ENCODE measurements around the gene IHH.
A peak's percentile ranks its signal among the peaks of the same experiment; 100 is the strongest.

IHH gene

DNA sequence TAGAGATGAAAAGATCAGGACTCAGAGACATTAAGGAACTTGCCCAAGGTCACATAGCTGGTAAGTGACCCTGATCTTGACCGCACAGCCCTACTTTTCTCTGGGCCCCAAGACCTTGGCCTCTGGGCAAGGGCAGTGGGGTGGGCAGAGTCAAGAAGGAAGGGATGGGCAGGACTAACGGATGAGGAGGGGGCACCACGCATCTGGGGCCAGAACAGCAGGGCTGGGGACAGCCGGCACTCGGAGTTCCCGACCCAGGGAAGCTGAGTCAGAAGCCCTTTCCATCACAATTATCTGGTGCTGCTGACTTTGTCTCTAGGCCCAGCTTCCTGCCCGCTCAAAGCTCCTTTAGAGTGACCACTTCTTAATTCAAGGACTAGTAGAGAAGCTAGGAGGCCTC lies 33.8 kb downstream of the IHH start:
- in situ Hi-C loops (cut with HindIII; ENCODE audit: low pct_ligation_motif_present, low pct_unique_long_range_greater_than_20kb, low sequenced_read_pairs) = no loop called here
- DNase-seq = no peak

DNA sequence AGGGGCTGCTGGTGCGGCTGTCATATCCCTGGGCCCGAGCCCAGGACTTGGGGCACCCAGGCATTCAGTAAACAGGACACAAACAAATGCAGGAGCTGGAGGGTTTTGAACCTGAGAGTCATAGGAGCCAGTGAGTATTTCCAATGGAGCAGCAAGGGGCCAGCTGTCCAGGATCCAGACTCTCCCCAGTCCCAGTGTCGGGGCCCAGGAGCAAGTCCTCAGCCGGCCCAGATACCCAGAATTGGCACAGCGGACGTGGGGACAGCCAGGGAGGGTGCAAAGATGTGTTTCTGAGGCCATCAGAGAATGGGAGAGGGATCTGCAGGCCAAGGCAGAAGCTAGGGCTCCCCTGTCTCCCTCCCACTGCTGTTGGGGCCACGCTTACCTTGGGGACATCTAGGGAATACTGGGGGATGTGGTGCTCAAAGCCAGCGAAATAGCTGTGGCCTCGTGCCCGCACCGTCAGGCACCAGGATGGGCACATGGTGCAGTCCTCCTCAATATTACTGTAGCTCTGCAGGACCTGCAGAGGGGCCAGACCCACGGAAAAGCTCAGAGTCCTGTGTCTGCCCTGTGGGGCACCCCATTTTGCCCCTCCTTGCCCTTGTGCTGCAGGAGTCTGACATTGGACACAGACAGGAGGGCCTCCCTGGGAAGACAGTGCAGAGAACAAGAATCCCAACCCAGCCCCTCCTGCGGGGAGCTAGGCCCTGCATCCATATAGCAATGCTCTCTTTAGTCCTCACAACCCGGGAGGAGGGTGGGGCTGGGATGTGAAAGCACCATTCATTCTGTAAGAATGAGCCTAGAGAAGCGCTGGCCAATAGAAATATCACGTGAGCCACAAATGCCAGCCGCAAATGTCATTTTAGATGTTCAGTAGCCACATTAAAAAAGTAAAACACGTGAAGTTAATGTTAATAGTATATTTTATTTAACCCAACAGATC lies 34.8 kb downstream of the IHH start:
- in situ Hi-C loops (cut with HindIII; ENCODE audit: low pct_ligation_motif_present, low pct_unique_long_range_greater_than_20kb, low sequenced_read_pairs) = no loop called here
- DNase-seq = no peak

DNA sequence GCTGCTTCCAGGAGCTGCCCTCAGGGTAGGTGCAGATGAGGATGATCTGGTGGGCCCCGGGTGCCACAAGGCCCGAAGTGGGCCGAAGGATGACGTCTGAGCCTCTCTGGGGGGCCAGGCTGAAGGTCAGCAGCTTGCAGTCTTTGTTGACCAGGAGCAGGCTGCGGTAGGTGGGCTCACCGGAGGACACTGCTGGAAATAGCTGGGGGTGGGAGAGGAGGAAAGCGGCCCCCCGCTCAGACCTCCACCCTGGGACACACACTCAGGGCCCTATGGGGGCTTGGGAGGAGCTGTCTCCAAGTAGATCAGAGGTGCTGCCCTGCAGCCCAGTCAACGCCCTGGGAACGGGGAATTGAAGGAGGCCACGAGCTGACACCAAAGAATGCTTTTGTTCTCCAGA lies 36.7 kb downstream of the IHH start:
- in situ Hi-C loops (cut with HindIII; ENCODE audit: low pct_ligation_motif_present, low pct_unique_long_range_greater_than_20kb, low sequenced_read_pairs) = no loop called here

DNA sequence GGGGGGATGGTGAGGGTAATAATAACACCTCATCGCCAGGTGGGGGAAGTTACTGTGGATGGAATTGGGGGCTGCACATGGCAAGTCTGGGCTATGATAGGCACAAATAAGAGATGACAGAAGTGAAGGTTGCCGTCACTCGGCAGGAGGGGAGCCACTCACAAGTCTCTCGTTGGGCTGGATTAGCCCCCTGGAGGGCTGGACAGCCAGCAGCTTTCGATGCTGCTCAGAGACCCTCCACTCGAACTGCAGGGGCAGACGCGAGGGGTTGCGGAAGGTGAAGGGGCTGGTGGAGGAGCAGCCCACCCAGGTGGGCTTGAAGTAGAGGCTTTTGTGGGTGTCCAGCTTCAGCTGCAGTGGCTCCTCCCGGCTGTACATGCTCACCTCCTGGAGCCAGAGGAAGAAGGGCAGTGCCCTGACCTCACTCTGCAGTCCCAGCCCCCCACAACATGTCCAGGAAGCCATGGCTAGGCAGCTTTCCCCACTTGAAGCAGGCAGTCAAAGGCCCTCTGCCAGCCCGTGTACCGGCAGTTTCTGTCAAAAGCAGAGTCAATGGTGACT lies 37.6 kb downstream of the IHH start:
- in situ Hi-C loops (cut with HindIII; ENCODE audit: low pct_ligation_motif_present, low pct_unique_long_range_greater_than_20kb, low sequenced_read_pairs) = no loop called here

More for the DNA sequence above, 36.7 kb downstream of the IHH start:
- DNase-seq = no peak

DNA sequence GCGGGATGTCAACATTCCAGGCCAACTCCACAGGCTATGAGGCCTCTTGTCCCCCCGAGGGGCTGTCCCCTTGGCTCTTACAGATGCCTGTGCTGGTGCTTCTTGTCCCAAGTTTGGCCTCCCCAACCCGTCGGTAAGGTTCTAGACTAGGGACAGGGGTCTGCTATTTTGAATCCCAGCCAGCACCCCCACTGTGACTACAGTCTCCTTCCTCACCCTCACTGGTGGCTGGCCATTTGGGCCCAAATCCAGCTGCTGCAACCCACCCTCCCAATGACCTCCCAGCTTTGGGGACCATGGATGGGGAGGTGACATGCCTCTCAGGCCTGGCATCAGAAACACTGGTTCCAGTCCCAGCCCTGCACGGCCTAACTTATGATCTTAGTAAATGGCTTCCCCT lies 38.1 kb downstream of the IHH start:
- in situ Hi-C loops (cut with HindIII; ENCODE audit: low pct_ligation_motif_present, low pct_unique_long_range_greater_than_20kb, low sequenced_read_pairs) = no loop called here
- no peak for DNase-seq

More for the DNA sequence above, 37.6 kb downstream of the IHH start:
- DNase-seq = no peak

DNA sequence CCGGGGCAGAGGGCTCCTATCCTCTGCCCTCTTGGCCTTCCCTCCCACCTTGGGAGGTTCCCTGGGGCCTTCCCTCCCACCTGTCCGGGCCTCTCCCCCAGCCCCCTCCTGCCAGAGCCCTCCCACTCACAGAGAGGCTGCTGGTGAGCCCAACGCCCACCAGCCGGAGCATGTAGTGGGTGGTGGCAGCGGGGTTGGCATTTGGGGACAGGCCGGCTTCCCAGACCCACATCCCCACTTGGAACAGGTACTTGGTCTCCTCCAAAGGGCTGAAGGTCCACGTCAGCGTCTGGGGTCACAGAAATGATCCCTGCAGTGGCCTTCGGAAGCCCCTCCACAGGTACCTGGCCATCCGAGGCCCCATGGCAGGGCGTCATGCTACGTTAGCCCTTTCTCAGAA lies 38.7 kb downstream of the IHH start:
- in situ Hi-C loops (cut with HindIII; ENCODE audit: low pct_ligation_motif_present, low pct_unique_long_range_greater_than_20kb, low sequenced_read_pairs) = no loop called here

DNA sequence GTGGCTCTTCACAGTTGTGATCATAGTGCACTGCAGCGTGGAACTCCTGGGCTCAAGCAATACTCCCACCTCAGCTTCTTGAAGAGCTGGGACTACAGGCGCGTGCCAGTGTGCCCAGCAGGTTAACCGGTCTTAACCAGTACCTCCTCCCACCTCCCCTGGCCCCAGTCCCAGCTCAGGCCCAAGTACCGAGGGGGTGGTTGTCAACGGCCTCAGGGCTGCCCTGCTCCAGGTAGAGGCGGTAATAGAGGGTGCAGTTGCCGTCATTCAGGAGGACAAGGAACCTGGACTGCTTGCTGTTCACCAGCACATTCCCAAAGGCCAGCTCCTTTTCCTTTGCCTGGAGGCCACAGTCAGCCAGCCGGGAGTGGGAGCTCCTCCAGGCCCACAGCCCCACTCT lies 39.1 kb downstream of the IHH start:
- no peak for DNase-seq

More for the DNA sequence above, 38.7 kb downstream of the IHH start:
- no peak for DNase-seq

DNA sequence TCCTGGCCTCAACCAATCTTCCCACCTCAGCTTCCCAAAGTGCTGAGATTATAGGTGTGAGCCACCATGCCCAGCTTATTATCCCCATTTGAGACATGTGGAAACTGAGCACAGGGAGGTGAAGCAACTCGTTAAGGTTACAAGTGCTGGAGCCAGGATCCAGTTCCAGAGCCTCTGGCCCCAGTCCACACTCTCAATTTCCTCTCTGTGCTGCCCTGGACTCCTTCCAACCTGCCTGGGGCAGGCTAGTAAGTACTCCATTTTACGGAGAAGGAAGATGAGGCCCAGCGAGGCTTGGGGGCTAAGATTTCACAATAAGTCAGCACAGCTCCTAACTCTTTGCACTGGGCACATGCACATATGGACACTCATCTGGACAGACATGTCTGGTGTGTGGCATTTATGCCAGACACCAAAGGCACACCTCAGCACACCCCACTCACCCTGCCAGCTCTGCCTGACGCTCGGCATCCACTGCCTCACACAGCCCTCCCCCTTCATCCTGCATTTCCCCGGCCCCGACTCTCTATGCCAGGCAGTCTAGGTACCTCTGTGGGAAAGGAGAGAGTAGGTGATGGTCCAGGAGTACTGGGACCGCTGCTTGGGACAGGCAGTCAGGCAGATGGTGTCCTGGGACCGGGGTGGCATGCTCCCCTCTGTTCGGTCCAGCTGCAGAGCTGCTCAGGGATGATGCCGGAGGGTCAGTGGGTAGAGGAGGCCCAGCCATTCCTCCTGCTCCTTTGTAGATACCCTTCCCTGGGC lies 39.9 kb downstream of the IHH start:
- in situ Hi-C loops (cut with HindIII; ENCODE audit: low pct_ligation_motif_present, low pct_unique_long_range_greater_than_20kb, low sequenced_read_pairs) = no loop called here
- DNase-seq = no peak

More for the DNA sequence above, 39.1 kb downstream of the IHH start:
- in situ Hi-C loops (cut with HindIII; ENCODE audit: low pct_ligation_motif_present, low pct_unique_long_range_greater_than_20kb, low sequenced_read_pairs) = no loop called here

DNA sequence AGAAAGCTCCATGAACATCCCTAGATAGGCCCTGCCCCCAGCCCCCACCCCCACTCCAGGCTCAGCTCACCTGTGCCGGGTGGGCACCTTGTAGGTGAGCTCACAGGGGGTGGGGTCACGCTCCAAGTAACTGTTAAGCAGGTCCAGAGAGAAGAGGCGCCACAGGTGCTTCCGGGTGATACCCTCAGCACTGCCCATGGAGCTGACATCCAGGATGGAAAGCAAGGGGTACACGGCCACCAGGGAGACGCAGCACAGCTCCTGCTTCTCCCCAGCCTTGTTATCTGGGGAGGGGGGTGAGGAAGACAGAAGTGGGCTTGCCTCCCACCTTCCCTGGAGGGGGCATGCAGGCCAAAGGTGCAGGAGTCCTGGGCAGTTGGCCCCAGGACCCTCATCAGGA lies 41.3 kb downstream of the IHH start:
- in situ Hi-C loops (cut with HindIII; ENCODE audit: low pct_ligation_motif_present, low pct_unique_long_range_greater_than_20kb, low sequenced_read_pairs) = no loop called here
- DNase-seq = no peak

DNA sequence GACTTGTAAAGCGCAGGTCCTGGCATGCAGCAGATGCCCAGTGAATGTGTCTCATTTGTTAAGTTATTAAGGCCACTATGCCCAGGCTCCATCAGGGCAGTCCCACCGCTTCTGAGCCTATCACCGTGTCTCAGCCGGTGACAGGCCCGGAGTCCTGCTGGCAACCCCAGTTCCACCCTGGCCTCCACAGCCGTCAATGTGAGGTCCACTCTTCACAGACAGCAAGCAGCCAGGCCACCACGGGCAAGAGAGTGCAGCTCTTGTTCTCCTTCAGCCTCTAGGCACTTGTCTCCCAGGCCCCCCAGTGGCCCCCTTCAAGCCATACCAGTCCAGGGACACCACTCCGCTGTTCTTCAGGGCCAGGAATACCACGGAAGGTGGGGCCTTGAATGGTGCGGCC lies 42.0 kb downstream of the IHH start:
- no peak for DNase-seq
- in situ Hi-C loops (cut with HindIII; ENCODE audit: low pct_ligation_motif_present, low pct_unique_long_range_greater_than_20kb, low sequenced_read_pairs) = no loop called here

DNA sequence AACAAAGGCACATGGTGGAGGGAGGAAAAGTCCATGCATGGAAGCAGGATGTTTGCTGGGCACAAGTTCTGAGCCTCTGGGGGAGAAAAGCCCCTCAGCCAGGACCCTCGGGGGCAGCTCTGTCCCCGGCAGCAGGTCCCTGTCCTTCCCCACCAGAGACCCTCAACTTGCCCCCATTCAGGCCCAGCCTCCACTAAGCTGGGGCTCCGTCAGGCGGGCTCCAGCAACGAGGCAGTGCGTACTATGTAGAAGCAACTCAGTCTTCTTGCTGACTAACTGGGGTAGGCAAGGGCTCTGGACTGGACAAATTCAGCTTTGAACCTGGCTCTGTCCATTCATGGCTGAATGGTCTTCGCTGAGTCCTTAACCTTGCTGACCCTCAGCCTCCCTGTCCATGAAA lies 42.4 kb downstream of the IHH start:
- in situ Hi-C loops (cut with HindIII; ENCODE audit: low pct_ligation_motif_present, low pct_unique_long_range_greater_than_20kb, low sequenced_read_pairs) = no loop called here

DNA sequence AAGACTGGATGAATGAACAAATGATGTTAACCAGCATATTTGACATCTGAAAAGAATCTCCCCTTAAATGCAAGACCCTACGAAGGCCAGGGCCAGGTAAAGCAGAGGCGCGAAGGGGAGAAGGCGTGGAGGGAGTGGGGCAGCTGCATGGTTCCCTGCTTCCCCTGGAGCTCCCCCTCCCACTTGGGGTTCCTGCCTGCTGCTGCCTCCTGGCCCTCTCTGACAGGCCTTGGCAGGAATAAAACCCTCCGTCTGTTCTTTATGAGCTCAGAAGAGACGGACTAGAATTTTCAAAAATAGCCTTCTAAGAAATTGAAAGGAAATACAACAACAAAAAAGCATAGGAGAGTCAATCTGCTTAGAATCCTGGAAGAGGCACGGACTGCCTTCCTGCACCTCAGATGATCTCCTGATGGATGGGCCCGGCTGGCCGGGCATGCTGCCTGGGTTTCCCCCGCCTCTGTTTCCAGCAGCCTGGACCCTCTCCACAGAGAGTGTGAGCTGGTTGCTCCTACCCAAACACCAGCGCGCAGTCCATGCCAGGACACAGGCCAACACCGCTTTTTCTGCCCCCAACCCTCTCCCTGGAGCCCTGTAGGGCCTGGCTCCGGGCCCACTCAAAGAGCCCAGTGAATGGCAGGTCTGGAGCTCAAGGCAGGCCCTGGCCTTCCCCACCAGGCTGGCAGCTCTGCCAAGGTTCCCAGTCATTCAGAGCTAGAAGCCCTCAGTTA lies 43.4 kb downstream of the IHH start:
- in situ Hi-C loops (cut with HindIII; ENCODE audit: low pct_ligation_motif_present, low pct_unique_long_range_greater_than_20kb, low sequenced_read_pairs) = no loop called here
- DNase-seq = no peak

More for the DNA sequence above, 42.4 kb downstream of the IHH start:
- DNase-seq = no peak

DNA sequence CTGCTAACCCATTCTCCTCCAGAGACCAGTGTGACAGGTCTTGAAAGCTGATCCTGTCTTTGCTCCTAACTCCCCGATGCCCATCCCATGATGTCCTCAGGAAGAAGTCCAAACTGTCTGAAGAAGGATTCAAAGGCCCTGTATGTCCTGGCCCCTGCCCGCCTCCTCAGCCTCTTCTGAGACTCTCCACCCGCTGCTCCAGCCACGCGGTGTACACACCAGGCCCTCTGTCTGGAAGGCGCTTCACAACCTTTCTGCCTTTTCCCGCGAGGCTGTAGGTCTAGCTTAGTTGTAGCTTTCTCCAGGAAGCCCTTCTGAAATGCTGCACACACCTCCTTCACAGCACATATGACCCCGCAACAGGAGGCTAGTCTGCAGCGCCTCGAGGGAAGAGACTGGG lies 44.0 kb downstream of the IHH start:
- in situ Hi-C loops (cut with HindIII; ENCODE audit: low pct_ligation_motif_present, low pct_unique_long_range_greater_than_20kb, low sequenced_read_pairs) = no loop called here
- no peak for DNase-seq

DNA sequence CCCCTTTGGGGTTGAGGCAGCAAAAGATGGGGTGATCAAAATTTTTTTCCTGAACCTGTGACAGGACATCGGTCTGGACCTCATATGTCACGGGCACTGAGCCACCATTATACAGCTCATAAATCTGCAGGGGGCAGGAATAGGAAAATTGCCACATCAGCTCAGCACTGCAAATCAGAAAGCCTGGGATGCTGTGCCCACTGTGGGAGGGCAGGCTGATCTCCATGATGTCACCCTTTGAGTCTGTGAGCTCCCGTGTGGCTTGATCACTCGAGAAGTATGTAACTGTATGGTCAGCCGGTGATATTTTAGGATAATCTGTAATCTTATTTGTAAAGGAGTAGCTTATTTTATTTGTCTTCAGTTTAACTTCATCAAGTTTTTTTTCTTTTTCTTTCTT lies 49.8 kb downstream of the IHH start:
- DNase-seq = no peak
- in situ Hi-C loops (cut with HindIII; ENCODE audit: low pct_ligation_motif_present, low pct_unique_long_range_greater_than_20kb, low sequenced_read_pairs) = no loop called here

DNA sequence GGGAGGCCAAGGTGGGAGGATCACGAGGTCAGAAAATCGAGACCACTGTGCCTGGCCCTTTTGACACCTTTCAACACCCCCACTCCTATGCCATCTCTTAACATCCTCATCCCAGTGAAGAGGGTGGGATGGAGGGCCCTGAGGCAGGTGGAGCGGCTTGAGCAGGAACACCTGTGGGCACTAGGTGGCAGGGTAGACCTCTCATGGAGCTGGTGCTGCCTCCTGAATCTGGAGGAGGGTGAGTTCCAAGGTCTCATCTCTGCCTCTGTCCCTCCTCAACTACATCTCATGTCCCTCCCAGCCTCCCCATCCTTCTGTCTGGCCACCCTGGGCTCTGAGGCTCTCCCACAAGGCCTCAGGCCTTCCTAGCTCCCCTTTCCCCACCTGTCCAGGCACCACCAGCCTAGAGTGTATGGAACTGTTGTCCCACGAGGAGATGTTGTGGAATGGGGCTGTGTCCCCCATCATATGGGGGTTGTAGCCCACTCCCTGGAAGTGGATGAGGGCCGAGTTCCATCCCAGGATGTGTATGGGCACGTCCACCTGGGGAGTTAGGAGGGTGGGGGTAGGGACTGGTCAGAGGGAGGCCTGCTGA lies 50.5 kb downstream of the IHH start:
- in situ Hi-C loops (cut with HindIII; ENCODE audit: low pct_ligation_motif_present, low pct_unique_long_range_greater_than_20kb, low sequenced_read_pairs) = no loop called here
- DNase-seq = peak; percentile 26

DNA sequence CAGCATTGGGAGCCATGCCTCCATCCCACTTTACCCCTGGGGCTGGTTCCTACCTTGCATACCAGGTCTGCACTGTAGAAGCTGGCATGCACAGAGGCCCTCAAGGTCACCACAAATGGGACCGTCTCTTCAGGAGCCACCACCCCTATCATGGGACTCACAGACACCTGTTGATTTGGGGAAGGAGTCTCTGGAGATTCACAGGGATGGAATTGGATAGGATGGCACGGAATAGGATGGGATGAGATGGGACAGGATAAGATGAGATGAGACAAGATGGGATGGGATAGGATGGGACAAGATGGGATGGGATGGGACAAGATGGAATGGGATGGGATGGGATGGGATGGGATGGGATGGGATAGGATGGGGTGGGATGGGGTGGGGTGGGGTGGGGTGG lies 51.4 kb downstream of the IHH start:
- in situ Hi-C loops (cut with HindIII; ENCODE audit: low pct_ligation_motif_present, low pct_unique_long_range_greater_than_20kb, low sequenced_read_pairs) = no loop called here
- DNase-seq = no peak

Measured in ACHN (cell line).